IMR-90 (cell line): ENCODE measurements around the gene RNF41. TPM values are rescaled to one million over a fixed set of nuclear protein-coding genes. Genes with fewer than 3 reads are reported as not detected.
A peak's percentile ranks its signal among the peaks of the same experiment; 100 is the strongest.

ENCODE experiments used
- ATAC-seq: fragments of 200-7000 bp; cut with Tn5 transposase; 2 replicates; pipeline ENCODE4 v1.9.1; 2020; ENCODE audit warnings: low read depth, mild to moderate bottlenecking, moderate library complexity
- BruUV-seq: library from RNA; stranded (reverse); fragments of 400-500 nt; replicated peaks from 2 replicates; lab custom pipeline; 2021; lab: Mats Ljungman, UMichigan
- CTCF ChIA-PET: fragments of 300-600 bp; formaldehyde crosslinking; extraction: SDS; loops from one replicate; lab custom pipeline; 2021; ENCODE audit warnings: antibody characterized with exemption; lab: Yijun Ruan, JAX
- POLR2A ChIA-PET: fragments of 300-600 bp; sonication (Branson Sonifier 250); formaldehyde crosslinking; loops from one replicate; lab custom pipeline; 2022; ENCODE audit warnings: antibody characterized with exemption; ENCODE audit not compliant: unreplicated experiment; lab: Charles Lee
- DNase-seq: peaks from one replicate; pipeline ENCODE4 v3.0.0; 2013
- H2AFZ ChIP-seq: replicated peaks from 2 replicates; pipeline ENCODE3; 2013; ENCODE audit warnings: low read length, mild to moderate bottlenecking; ENCODE audit not compliant: poor library complexity
- H2AK5ac ChIP-seq: 2 replicates; pipeline ENCODE4 v1.6.1; 2013; ENCODE audit warnings: low read depth, low read length, inconsistent platforms
- H2AK9ac ChIP-seq: replicated peaks from 2 replicates; pipeline ENCODE3; 2013; ENCODE audit warnings: mild to moderate bottlenecking, low read depth, low read length, moderate library complexity; ENCODE audit not compliant: poor library complexity
- H2BK120ac ChIP-seq: 2 replicates; pipeline ENCODE4 v1.6.1; 2013; ENCODE audit warnings: low read depth, low read length, inconsistent platforms
- H2BK15ac ChIP-seq: 3 replicates; pipeline ENCODE4 v1.6.1; 2013; ENCODE audit warnings: low read depth, low read length, inconsistent platforms
- H2BK20ac ChIP-seq: 2 replicates; pipeline ENCODE4 v1.6.1; 2013; ENCODE audit warnings: low read depth, mild to moderate bottlenecking, inconsistent platforms, low read length, moderate library complexity
- H2BK5ac ChIP-seq: 2 replicates; pipeline ENCODE4 v1.6.1; 2013; ENCODE audit warnings: mild to moderate bottlenecking, low read depth, low read length, inconsistent platforms; ENCODE audit not compliant: poor library complexity, severe bottlenecking
- H3K14ac ChIP-seq: replicated peaks from 2 replicates; pipeline ENCODE4 v1.6.1; 2013; ENCODE audit warnings: low read depth, low read length, inconsistent platforms
- H3K18ac ChIP-seq: 2 replicates; pipeline ENCODE4 v1.6.1; 2013; ENCODE audit warnings: low read depth, low read length, control low read depth
- H3K23ac ChIP-seq: 2 replicates; pipeline ENCODE4 v1.6.1; 2013; ENCODE audit warnings: low read depth, low read length, inconsistent platforms
- H3K27ac ChIP-seq: 2 replicates; pipeline ENCODE4 v1.5.1; 2013; ENCODE audit warnings: mild to moderate bottlenecking, control low read depth, low read length; ENCODE audit not compliant: insufficient read depth
- H3K27me3 ChIP-seq: 2 replicates; pipeline ENCODE4 v1.6.1; 2013; ENCODE audit warnings: low read length; ENCODE audit not compliant: control insufficient read depth, insufficient read depth
- H3K36me3 ChIP-seq: 2 replicates; pipeline ENCODE4 v1.6.1; 2013; ENCODE audit warnings: low read length, mixed read lengths; ENCODE audit not compliant: control insufficient read depth, insufficient read depth
- H3K4ac ChIP-seq: 2 replicates; pipeline ENCODE4 v1.6.1; 2013; ENCODE audit warnings: low read depth, low read length, inconsistent platforms
- H3K4me1 ChIP-seq: 2 replicates; pipeline ENCODE4 v1.6.1; 2013; ENCODE audit warnings: low read length, mixed read lengths; ENCODE audit not compliant: control insufficient read depth, insufficient read depth
- H3K4me2 ChIP-seq: 2 replicates; pipeline ENCODE4 v1.6.1; 2013; ENCODE audit warnings: low read depth, mild to moderate bottlenecking, control low read depth, low read length, moderate library complexity
- H3K4me3 ChIP-seq: 2 replicates; pipeline ENCODE4 v1.5.1; 2013; ENCODE audit warnings: low read depth, mild to moderate bottlenecking, control low read depth, low read length, moderate library complexity; ENCODE audit not compliant: insufficient read depth
- H3K56ac ChIP-seq: 2 replicates; pipeline ENCODE4 v1.6.1; 2013; ENCODE audit warnings: low read length, inconsistent platforms; ENCODE audit not compliant: insufficient read depth; ENCODE audit errors: extremely low read depth
- H3K79me1 ChIP-seq, 2 experiments: 2 replicates each; pipeline ENCODE4 v1.6.1; 2013; ENCODE audit warnings: low read length in 2 of 2, inconsistent platforms in 1 of 2, low read depth in 1 of 2
- H3K9ac ChIP-seq: 2 replicates; pipeline ENCODE4 v1.6.1; 2013; ENCODE audit warnings: low read depth, low read length, control low read depth
- H3K9me1 ChIP-seq: 2 replicates; pipeline ENCODE4 v1.6.1; 2013; ENCODE audit warnings: low read length, inconsistent platforms; ENCODE audit not compliant: insufficient read depth
- H3K9me3 ChIP-seq: 2 replicates; pipeline ENCODE4 v1.6.1; 2013; ENCODE audit warnings: low read length; ENCODE audit not compliant: control insufficient read depth, insufficient read depth
- H4K20me1 ChIP-seq: 2 replicates; pipeline ENCODE4 v1.6.1; 2013; ENCODE audit warnings: low read length, inconsistent platforms; ENCODE audit not compliant: insufficient read depth
- H4K5ac ChIP-seq: 2 replicates; pipeline ENCODE4 v1.6.1; 2013; ENCODE audit warnings: mild to moderate bottlenecking, low read depth, low read length, control low read depth
- H4K8ac ChIP-seq, 2 experiments: 2 replicates each; pipeline ENCODE4 v1.6.1; 2013; ENCODE audit warnings: low read depth in 2 of 2, low read length in 2 of 2, control low read depth in 1 of 2, inconsistent platforms in 1 of 2
- H4K91ac ChIP-seq: 2 replicates; pipeline ENCODE4 v1.6.1; 2013; ENCODE audit warnings: low read depth, low read length, inconsistent platforms; ENCODE audit not compliant: insufficient read depth
- CHD1 ChIP-seq: IDR thresholded peaks from 2 replicates; pipeline ENCODE4 v1.6.1; 2012; ENCODE audit warnings: low read depth, low read length, improper control_type of control experiment
- FOS ChIP-seq: fragments of 150-350 bp; IDR thresholded peaks from 2 replicates; pipeline ENCODE4 v1.6.1; 2016; ENCODE audit warnings: low read depth, low read length
- MAZ ChIP-seq: IDR thresholded peaks from 2 replicates; pipeline ENCODE4 v1.6.1; 2012; ENCODE audit warnings: low read depth, mild to moderate bottlenecking, low read length, improper control_type of control experiment, moderate library complexity, borderline replicate concordance
- MXI1 ChIP-seq: IDR thresholded peaks from 2 replicates; pipeline ENCODE4 v1.6.1; 2012; ENCODE audit warnings: low read depth, mild to moderate bottlenecking, low read length, moderate library complexity, borderline replicate concordance
- POLR2A ChIP-seq: IDR thresholded peaks from 2 replicates; pipeline ENCODE4 v1.6.1; 2012; ENCODE audit warnings: mild to moderate bottlenecking, low read depth, low read length
- RAD21 ChIP-seq: IDR thresholded peaks from 2 replicates; pipeline ENCODE4 v1.6.1; 2012; ENCODE audit warnings: low read length, improper control_type of control experiment
- RCOR1 ChIP-seq: IDR thresholded peaks from 2 replicates; pipeline ENCODE4 v1.6.1; 2012; ENCODE audit warnings: mild to moderate bottlenecking, low read length, improper control_type of control experiment; ENCODE audit not compliant: insufficient replicate concordance
- RFX5 ChIP-seq: IDR thresholded peaks from 2 replicates; pipeline ENCODE4 v1.8.0; 2012; ENCODE audit warnings: low read depth, mild to moderate bottlenecking, low read length, moderate library complexity
- SMC3 ChIP-seq: fragments of 150-350 bp; IDR thresholded peaks from 2 replicates; pipeline ENCODE4 v1.6.1; 2016; ENCODE audit warnings: low read depth, mild to moderate bottlenecking, antibody characterized with exemption, low read length, moderate library complexity
- WGBS, 2 experiments: methylation state at CpG; one replicate each; pipeline versions ENCODE4 v1.1.5 to v1.1.7; 2013; ENCODE audit warnings: missing lambda C conversion rate in 2 of 2; ENCODE audit not compliant: insufficient read length in 1 of 2; ENCODE audit errors: extremely low coverage in 2 of 2; 5-methylcytosine and 5-hydroxymethylcytosine counted together
- dilution Hi-C: fragments of 300-500 bp; cut with HindIII; formaldehyde crosslinking; loops from one replicate; pipeline ENCODE4 v1.14.3; 2018; ENCODE audit warnings: low sequenced_read_pairs; ENCODE audit not compliant: unreplicated experiment
- in situ Hi-C: fragments of 300-500 bp; cut with MboI; formaldehyde crosslinking; loops from 3 replicates; pipeline ENCODE4 v1.14.3; 2019; ENCODE audit warnings: low sequenced_read_pairs, inconsistent platforms, mixed read lengths
- intact Hi-C: fragments of 100-400 bp; cut with micrococcal nuclease; formaldehyde crosslinking; loops from 2 replicates; pipeline ENCODE4 v1.10.0; 2022
- polyA plus RNA-seq, 3 experiments: library from polyadenylated mRNA; depleted of rRNA; stranded (reverse); fragments of >200 nt; gene quantifications; 2 replicates each; pipeline ENCODE4 v1.2.3, GENCODE V29; 2012; ENCODE audit warnings: low replicate concordance in 1 of 3
- total RNA-seq: library from RNA; depleted of rRNA; stranded (reverse); fragments of >200 nt; gene quantifications from 2 replicates; pipeline ENCODE4 v1.2.3, GENCODE V29; 2012
- TF ChIP-seq, protein P1 (sequence below): fragments of 150-350 bp; IDR thresholded peaks from 2 replicates; pipeline ENCODE4 v1.6.1; 2017; ENCODE audit warnings: mild to moderate bottlenecking, antibody characterized with exemption, low read length, low read depth
- TF ChIP-seq, protein P2 (sequence below): conservative IDR thresholded peaks from 2 replicates; pipeline ENCODE4 v1.5.1; 2012; ENCODE audit warnings: mild to moderate bottlenecking, low read depth, low read length, improper control_type of control experiment
- TF ChIP-seq, protein P3 (sequence below): fragments of 150-350 bp; IDR thresholded peaks from 2 replicates; pipeline ENCODE4 v1.6.1; 2016; ENCODE audit warnings: low read depth, mild to moderate bottlenecking, low read length, moderate library complexity, borderline replicate concordance

The RNF41 gene
- total and polyA plus RNA-seq, 2 of the 4 experiments (the other 2 are of a cell fraction), result 112 to 272 TPM

DNA sequence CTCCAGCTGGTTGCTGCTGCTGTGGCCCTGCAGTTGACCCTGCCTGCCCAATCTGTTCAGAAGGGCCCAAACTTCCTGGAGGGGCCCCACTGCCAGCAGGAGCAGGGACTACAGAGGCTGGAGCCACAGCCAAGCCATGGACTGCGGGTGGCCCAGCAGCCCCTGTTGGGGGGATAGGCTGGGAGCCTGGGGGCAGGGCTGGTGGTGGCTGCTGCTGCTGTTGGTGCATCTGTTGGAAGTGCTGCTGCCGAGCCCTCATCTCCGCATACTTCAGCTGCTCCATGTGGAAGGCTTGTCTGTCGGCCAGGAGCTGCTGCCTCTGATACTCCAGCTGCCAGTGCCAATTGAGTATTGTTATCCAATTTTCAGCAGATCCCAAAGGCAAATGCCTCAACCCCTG lies 56.4 kb downstream of the RNF41 start:
- intact Hi-C loops, result no loop called here
- Histone ChIP-seq H2AK5ac (no peak overlapping the region), H2AK9ac (peak overlapping the region; percentile 29), H3K23ac (peak overlapping the region; percentile 40; the same call in 1 of the 2 replicates), H3K18ac (no peak overlapping the region), H3K4me3 (no peak overlapping the region), H2BK15ac (no peak overlapping the region), H2BK120ac (no peak overlapping the region), H3K14ac (no peak overlapping the region), H4K8ac (peak overlapping the region in 1 of 2 experiments; percentile 3; a peak in 1 of 4 replicates), H2BK20ac (no peak overlapping the region), H2BK5ac (no peak overlapping the region), H3K9me1 (no peaks in the 10 kb centered on the region; the same call in 1 of the 2 replicates), H3K9ac (no peak overlapping the region), H4K5ac (no peak overlapping the region), H4K20me1 (peaks cover 48% of the 10 kb centered on the region), H3K56ac (no peak overlapping the region), H3K27me3 (no peaks in the 10 kb centered on the region), H3K4me2 (no peak overlapping the region), H3K4ac (no peak overlapping the region), H3K79me1 (peaks cover 14 to 43% of the 10 kb centered on the region in 2 experiments), H3K27ac (no peak overlapping the region), H4K91ac (no peak overlapping the region), H3K9me3 (no peaks in the 10 kb centered on the region), H3K4me1 (peaks cover 7% of the 10 kb centered on the region; the same call in 1 of the 2 replicates), H3K36me3 (peaks cover 82% of the 10 kb centered on the region), H2AFZ (no peak overlapping the region)
- in situ Hi-C loops, result no loop called here
- WGBS, 2 experiments, result 80% methylated on average over 1 of the region's 4 CpGs; no CpG with 5 or more reads in 1 of the 2 experiments
- ChIA-PET POLR2A (interaction anchor here (0.5 kb wide), 1 partner anchor 14 kb away, joined by 3 read pairs; no protein-coding TSS in a partner anchor), CTCF (interaction anchor here (1.0 kb wide), 1 partner anchor 24 kb away, joined by 4 read pairs; the partner anchor contains the start of gene SMARCC2)
- BruUV-seq, result no TSS peak
- TF ChIP-seq MAZ (no peak), FOS (no peak), MXI1 (no peak), RFX5 (no peak), POLR2A (no peak), RAD21 (no peak), RCOR1 (no peak), CHD1 (no peak), SMC3 (no peak)
- TF ChIP-seq, protein P1, sequence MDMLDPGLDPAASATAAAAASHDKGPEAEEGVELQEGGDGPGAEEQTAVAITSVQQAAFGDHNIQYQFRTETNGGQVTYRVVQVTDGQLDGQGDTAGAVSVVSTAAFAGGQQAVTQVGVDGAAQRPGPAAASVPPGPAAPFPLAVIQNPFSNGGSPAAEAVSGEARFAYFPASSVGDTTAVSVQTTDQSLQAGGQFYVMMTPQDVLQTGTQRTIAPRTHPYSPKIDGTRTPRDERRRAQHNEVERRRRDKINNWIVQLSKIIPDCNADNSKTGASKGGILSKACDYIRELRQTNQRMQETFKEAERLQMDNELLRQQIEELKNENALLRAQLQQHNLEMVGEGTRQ, result no peak
- TF ChIP-seq, protein P2, sequence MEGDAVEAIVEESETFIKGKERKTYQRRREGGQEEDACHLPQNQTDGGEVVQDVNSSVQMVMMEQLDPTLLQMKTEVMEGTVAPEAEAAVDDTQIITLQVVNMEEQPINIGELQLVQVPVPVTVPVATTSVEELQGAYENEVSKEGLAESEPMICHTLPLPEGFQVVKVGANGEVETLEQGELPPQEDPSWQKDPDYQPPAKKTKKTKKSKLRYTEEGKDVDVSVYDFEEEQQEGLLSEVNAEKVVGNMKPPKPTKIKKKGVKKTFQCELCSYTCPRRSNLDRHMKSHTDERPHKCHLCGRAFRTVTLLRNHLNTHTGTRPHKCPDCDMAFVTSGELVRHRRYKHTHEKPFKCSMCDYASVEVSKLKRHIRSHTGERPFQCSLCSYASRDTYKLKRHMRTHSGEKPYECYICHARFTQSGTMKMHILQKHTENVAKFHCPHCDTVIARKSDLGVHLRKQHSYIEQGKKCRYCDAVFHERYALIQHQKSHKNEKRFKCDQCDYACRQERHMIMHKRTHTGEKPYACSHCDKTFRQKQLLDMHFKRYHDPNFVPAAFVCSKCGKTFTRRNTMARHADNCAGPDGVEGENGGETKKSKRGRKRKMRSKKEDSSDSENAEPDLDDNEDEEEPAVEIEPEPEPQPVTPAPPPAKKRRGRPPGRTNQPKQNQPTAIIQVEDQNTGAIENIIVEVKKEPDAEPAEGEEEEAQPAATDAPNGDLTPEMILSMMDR, result no peak
- TF ChIP-seq, protein P3, sequence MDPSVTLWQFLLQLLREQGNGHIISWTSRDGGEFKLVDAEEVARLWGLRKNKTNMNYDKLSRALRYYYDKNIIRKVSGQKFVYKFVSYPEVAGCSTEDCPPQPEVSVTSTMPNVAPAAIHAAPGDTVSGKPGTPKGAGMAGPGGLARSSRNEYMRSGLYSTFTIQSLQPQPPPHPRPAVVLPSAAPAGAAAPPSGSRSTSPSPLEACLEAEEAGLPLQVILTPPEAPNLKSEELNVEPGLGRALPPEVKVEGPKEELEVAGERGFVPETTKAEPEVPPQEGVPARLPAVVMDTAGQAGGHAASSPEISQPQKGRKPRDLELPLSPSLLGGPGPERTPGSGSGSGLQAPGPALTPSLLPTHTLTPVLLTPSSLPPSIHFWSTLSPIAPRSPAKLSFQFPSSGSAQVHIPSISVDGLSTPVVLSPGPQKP, result no peak
- dilution Hi-C loops, result no loop called here
- no peak for DNase-seq
- ATAC-seq, result peak; percentile 3
